ENCODE data around the gene SHROOM3.

Gene SHROOM3

GRCh38 chr4:76429636-76430035 is 5.4 kb upstream of the SHROOM3 start:
- CTCF ChIA-PET = interaction anchor here (0.7 to 9.5 kb wide), 8 partner anchors 8 to 616 kb away, joined by 3 to 105 read pairs (median 4); partner anchors contain the start of gene CCDC158
- WGBS (ENCODE audit: insufficient coverage) = no CpG with 5 or more reads among the region's 1 CpG

GRCh38 chr4:76430519-76431388 is 4.3 kb upstream of the SHROOM3 start:
- ChIA-PET POLR2A (no interaction called here), CTCF (interaction anchor here (0.7 to 9.5 kb wide), 14 partner anchors 9 to 614 kb away, joined by 3 to 105 read pairs (median 3); partner anchors contain the start of gene CCDC158)
- peaks cover 0 to 5% (median 1%) of the 10 kb centered on the region in 4 experiments for H3K4me1 ChIP-seq (ENCODE audit: control extremely low read depth in 1 of 4, control insufficient read depth in 4 of 4, insufficient read depth in 4 of 4, low read length in 3 of 4)
- peak; percentile 62 to 78 (median 73) for DNase-seq
- peaks cover 0 to 6% (median 0%) of the 10 kb centered on the region in 5 experiments for H3K27me3 ChIP-seq (replicated peaks in 2 of 5; ENCODE audit: control insufficient read depth in 4 of 5, insufficient read depth in 5 of 5, low read length in 4 of 5)
- no peaks in the 10 kb centered on the region for H3K36me3 ChIP-seq (ENCODE audit: control insufficient read depth in 4 of 4, insufficient read depth in 4 of 4, low read length in 3 of 4)
- H3K27ac ChIP-seq (ENCODE audit: insufficient read depth in 1 of 2, low read depth in 1 of 2, low read length in 2 of 2, poor library complexity in 1 of 2, severe bottlenecking in 2 of 2) = no peak overlapping the region
- H3K4me3 ChIP-seq (ENCODE audit: control insufficient read depth in 1 of 7, extremely low read depth in 1 of 7, insufficient read depth in 4 of 7, low read depth in 2 of 7, low read length in 6 of 7) = peak overlapping the region in 2 of 7 experiments; percentile 11 to 46
- H3K9me3 ChIP-seq (ENCODE audit: control extremely low read depth in 1 of 5, control insufficient read depth in 4 of 5, insufficient read depth in 2 of 5, low read depth in 1 of 5, low read length in 4 of 5) = no peaks in the 10 kb centered on the region
- WGBS (ENCODE audit: insufficient coverage) = 73% methylated on average over 9 of the region's 15 CpGs

More at GRCh38 chr4:76429636-76430035, 5.4 kb upstream of the SHROOM3 start:
- peak; percentile 22 to 69 (median 67) for DNase-seq
- no peaks in the 10 kb centered on the region for H3K27me3 ChIP-seq (replicated peaks in 2 of 5; ENCODE audit: control insufficient read depth in 4 of 5, insufficient read depth in 5 of 5, low read length in 4 of 5)
- H3K4me3 ChIP-seq (ENCODE audit: control insufficient read depth in 1 of 7, extremely low read depth in 1 of 7, insufficient read depth in 4 of 7, low read depth in 2 of 7, low read length in 6 of 7) = no peak overlapping the region
- H3K27ac ChIP-seq (ENCODE audit: insufficient read depth in 1 of 2, low read depth in 1 of 2, low read length in 2 of 2, poor library complexity in 1 of 2, severe bottlenecking in 2 of 2) = no peak overlapping the region
- H3K4me1 ChIP-seq (ENCODE audit: control extremely low read depth in 1 of 4, control insufficient read depth in 4 of 4, insufficient read depth in 4 of 4, low read length in 3 of 4) = no peaks in the 10 kb centered on the region
- H3K36me3 ChIP-seq (ENCODE audit: control insufficient read depth in 4 of 4, insufficient read depth in 4 of 4, low read length in 3 of 4) = no peaks in the 10 kb centered on the region
- POLR2A ChIA-PET = no interaction called here
- H3K9me3 ChIP-seq (ENCODE audit: control extremely low read depth in 1 of 5, control insufficient read depth in 4 of 5, insufficient read depth in 2 of 5, low read depth in 1 of 5, low read length in 4 of 5) = no peaks in the 10 kb centered on the region

- ChIA-PET POLR2A (interaction anchor here (0.5 kb wide), 1 partner anchor 680 kb away, joined by 9 read pairs; no protein-coding TSS in a partner anchor), CTCF (interaction anchor here (1.0 to 9.5 kb wide), 5 partner anchors 11 to 258 kb away, joined by 3 to 105 read pairs (median 4); partner anchors contain the start of gene STBD1)
- Histone ChIP-seq H3K27ac (ENCODE audit: insufficient read depth in 1 of 2, low read depth in 1 of 2, low read length in 2 of 2, poor library complexity in 1 of 2, severe bottlenecking in 2 of 2) (no peak overlapping the region), H3K4me3 (ENCODE audit: control insufficient read depth in 1 of 7, extremely low read depth in 1 of 7, insufficient read depth in 4 of 7, low read depth in 2 of 7, low read length in 6 of 7) (peak overlapping the region in 5 of 7 experiments; percentile 26 to 54 (median 45)), H3K4me1 (ENCODE audit: control extremely low read depth in 1 of 4, control insufficient read depth in 4 of 4, insufficient read depth in 4 of 4, low read length in 3 of 4) (peaks cover 0 to 7% (median 1%) of the 10 kb centered on the region in 4 experiments), H3K27me3 (replicated peaks in 2 of 5; ENCODE audit: control insufficient read depth in 4 of 5, insufficient read depth in 5 of 5, low read length in 4 of 5) (peaks cover 0 to 9% (median 0%) of the 10 kb centered on the region in 5 experiments), H3K36me3 (ENCODE audit: control insufficient read depth in 4 of 4, insufficient read depth in 4 of 4, low read length in 3 of 4) (no peaks in the 10 kb centered on the region), H3K9me3 (ENCODE audit: control extremely low read depth in 1 of 5, control insufficient read depth in 4 of 5, insufficient read depth in 2 of 5, low read depth in 1 of 5, low read length in 4 of 5) (peaks cover 0 to 6% (median 2%) of the 10 kb centered on the region in 5 experiments)
- WGBS (ENCODE audit: insufficient coverage) = 54% methylated on average over 5 of the region's 7 CpGs
- DNase-seq = no peak
These were observed 695 bp downstream of the SHROOM3 start for GRCh38 chr4:76435528-76436319.

GRCh38 chr4:76439491-76439890 is 4.5 kb downstream of the SHROOM3 start:
- 100% methylated on average over 1 of the region's 2 CpGs for WGBS (ENCODE audit: insufficient coverage)
- Histone ChIP-seq H3K36me3 (ENCODE audit: control insufficient read depth in 4 of 4, insufficient read depth in 4 of 4, low read length in 3 of 4) (no peaks in the 10 kb centered on the region), H3K9me3 (ENCODE audit: control extremely low read depth in 1 of 5, control insufficient read depth in 4 of 5, insufficient read depth in 2 of 5, low read depth in 1 of 5, low read length in 4 of 5) (peaks cover 0 to 6% (median 2%) of the 10 kb centered on the region in 5 experiments), H3K4me1 (ENCODE audit: control extremely low read depth in 1 of 4, control insufficient read depth in 4 of 4, insufficient read depth in 4 of 4, low read length in 3 of 4) (peaks cover 0 to 7% (median 1%) of the 10 kb centered on the region in 4 experiments), H3K27ac (ENCODE audit: insufficient read depth in 1 of 2, low read depth in 1 of 2, low read length in 2 of 2, poor library complexity in 1 of 2, severe bottlenecking in 2 of 2) (no peak overlapping the region), H3K27me3 (replicated peaks in 2 of 5; ENCODE audit: control insufficient read depth in 4 of 5, insufficient read depth in 5 of 5, low read length in 4 of 5) (peaks cover 0 to 9% (median 0%) of the 10 kb centered on the region in 5 experiments), H3K4me3 (ENCODE audit: control insufficient read depth in 1 of 7, extremely low read depth in 1 of 7, insufficient read depth in 4 of 7, low read depth in 2 of 7, low read length in 6 of 7) (no peak overlapping the region)
- POLR2A ChIA-PET = no interaction called here
- CTCF ChIA-PET = interaction anchor here (1.5 kb wide), 1 partner anchor 65 kb away, joined by 6 read pairs; no protein-coding TSS in a partner anchor
- no peak for DNase-seq

- ChIA-PET CTCF (interaction anchor here (2.5 kb wide), 1 partner anchor 10 kb away, joined by 9 read pairs; no protein-coding TSS in a partner anchor), POLR2A (no interaction called here)
- peaks cover 0 to 6% (median 2%) of the 10 kb centered on the region in 5 experiments for H3K9me3 ChIP-seq (ENCODE audit: control extremely low read depth in 1 of 5, control insufficient read depth in 4 of 5, insufficient read depth in 2 of 5, low read depth in 1 of 5, low read length in 4 of 5)
- H3K4me1 ChIP-seq (ENCODE audit: control extremely low read depth in 1 of 4, control insufficient read depth in 4 of 4, insufficient read depth in 4 of 4, low read length in 3 of 4) = no peaks in the 10 kb centered on the region
- 100% methylated on average over 3 of the region's 9 CpGs for WGBS (ENCODE audit: insufficient coverage)
- H3K27ac ChIP-seq (ENCODE audit: insufficient read depth in 1 of 2, low read depth in 1 of 2, low read length in 2 of 2, poor library complexity in 1 of 2, severe bottlenecking in 2 of 2) = no peak overlapping the region
- H3K27me3 ChIP-seq (replicated peaks in 2 of 5; ENCODE audit: control insufficient read depth in 4 of 5, insufficient read depth in 5 of 5, low read length in 4 of 5) = no peaks in the 10 kb centered on the region
- no peaks in the 10 kb centered on the region for H3K36me3 ChIP-seq (ENCODE audit: control insufficient read depth in 4 of 4, insufficient read depth in 4 of 4, low read length in 3 of 4)
- no peak for DNase-seq
- no peak overlapping the region for H3K4me3 ChIP-seq (ENCODE audit: control insufficient read depth in 1 of 7, extremely low read depth in 1 of 7, insufficient read depth in 4 of 7, low read depth in 2 of 7, low read length in 6 of 7)
These were observed 6.9 kb downstream of the SHROOM3 start for GRCh38 chr4:76441881-76442280.

GRCh38 chr4:76442807-76443206 is 7.8 kb downstream of the SHROOM3 start:
- Histone ChIP-seq H3K27ac (ENCODE audit: insufficient read depth in 1 of 2, low read depth in 1 of 2, low read length in 2 of 2, poor library complexity in 1 of 2, severe bottlenecking in 2 of 2) (no peak overlapping the region), H3K27me3 (replicated peaks in 2 of 5; ENCODE audit: control insufficient read depth in 4 of 5, insufficient read depth in 5 of 5, low read length in 4 of 5) (no peaks in the 10 kb centered on the region), H3K4me3 (ENCODE audit: control insufficient read depth in 1 of 7, extremely low read depth in 1 of 7, insufficient read depth in 4 of 7, low read depth in 2 of 7, low read length in 6 of 7) (no peak overlapping the region), H3K4me1 (ENCODE audit: control extremely low read depth in 1 of 4, control insufficient read depth in 4 of 4, insufficient read depth in 4 of 4, low read length in 3 of 4) (no peaks in the 10 kb centered on the region), H3K9me3 (ENCODE audit: control extremely low read depth in 1 of 5, control insufficient read depth in 4 of 5, insufficient read depth in 2 of 5, low read depth in 1 of 5, low read length in 4 of 5) (peaks cover 0 to 6% (median 2%) of the 10 kb centered on the region in 5 experiments), H3K36me3 (ENCODE audit: control insufficient read depth in 4 of 4, insufficient read depth in 4 of 4, low read length in 3 of 4) (no peaks in the 10 kb centered on the region)
- WGBS (ENCODE audit: insufficient coverage) = no CpG with 5 or more reads among the region's 3 CpGs
- DNase-seq = no peak
- CTCF ChIA-PET = interaction anchor here (2.5 kb wide), 1 partner anchor 11 kb away, joined by 9 read pairs; no protein-coding TSS in a partner anchor
- POLR2A ChIA-PET = no interaction called here
